ENCODE measurements around the gene PDE6D.

PDE6D gene

DNA sequence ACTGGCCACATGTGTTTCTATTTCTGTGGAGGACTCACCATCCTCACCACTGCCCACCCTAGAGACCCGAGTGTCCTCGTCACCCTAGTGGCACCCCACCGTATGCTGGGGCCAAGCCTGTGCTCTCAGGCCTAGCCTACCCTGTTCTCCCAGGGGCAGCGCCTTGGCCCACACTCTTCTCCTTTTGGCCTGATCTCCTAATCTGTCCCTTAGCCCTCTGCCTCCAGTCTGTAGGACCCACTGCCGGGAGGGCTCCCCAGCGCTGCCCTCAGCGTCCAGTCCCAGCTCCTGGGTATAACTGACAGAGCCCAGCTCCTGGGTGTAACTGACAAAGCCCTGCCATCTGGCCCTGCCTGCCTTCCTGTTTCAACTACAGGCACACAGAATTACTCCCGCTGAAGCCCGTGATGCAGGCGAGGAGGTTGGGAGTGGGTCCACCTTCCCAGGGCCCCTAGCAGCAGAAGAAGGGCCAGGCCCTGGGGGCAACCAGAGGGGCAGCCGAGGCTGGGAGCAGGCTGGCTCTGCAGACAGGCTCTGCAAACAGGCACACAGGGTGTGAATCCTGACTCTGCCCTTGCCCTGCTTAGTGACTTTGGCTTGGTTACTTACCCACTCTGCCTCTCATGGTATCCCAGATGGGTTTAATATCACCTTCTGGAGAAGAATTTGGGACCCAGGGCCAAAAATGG lies 98.3 kb downstream of the PDE6D start:
- DNase-seq (ENCODE audit: low read depth): no peak
